Activated CD4-positive, CD25-positive, alpha-beta regulatory T cell (primary cell): ENCODE data around the gene KLHL42.
A peak's percentile ranks its signal among the peaks of the same experiment; 100 is the strongest.
"Not testable (repeated sequence)": the region's sequence is repeated elsewhere in the genome, so short reads cannot be mapped to it uniquely, and the experiment has no call there.

Experiments
- DNase-seq, 4 experiments: peaks; one replicate each; lab custom pipeline; 2025; lab: John Stamatoyannopoulos, UW

Gene KLHL42

DNA sequence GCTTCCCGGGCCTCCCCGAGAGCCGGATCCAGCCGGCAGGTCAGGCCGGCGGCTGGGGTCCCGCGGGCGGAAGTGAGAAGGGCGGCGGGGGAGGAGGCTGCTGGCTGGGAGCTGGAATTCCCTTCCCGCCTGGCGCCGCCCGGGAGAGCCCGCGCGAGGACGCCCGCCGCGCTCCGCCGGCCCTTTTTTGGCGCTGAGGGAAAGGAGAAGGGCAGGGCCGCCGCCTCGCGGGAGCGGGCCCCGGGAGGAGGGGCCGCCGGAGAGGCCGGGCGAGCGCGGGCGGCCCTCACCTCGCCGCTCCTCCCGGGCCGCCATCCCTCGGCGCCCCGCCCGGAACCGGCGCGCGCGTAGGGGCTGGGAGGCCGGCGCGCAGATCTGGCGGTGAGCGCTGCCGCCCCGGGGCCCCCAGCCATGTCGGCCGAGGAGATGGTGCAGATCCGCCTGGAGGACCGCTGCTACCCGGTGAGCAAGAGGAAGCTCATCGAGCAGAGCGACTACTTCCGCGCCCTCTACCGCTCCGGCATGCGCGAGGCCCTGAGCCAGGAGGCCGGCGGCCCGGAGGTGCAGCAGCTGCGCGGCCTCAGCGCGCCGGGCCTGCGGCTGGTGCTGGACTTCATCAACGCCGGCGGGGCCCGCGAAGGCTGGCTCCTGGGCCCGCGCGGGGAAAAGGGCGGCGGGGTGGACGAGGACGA lies at the start of gene KLHL42, which contains the start of gene MANSC4:
TSS of gene KLHL42 (plus strand) at position 314 of the 692 bp plus-strand sequence. CDS start at position 412, 98 bp downstream.
TSS of gene MANSC4 (minus strand) at position 317 of the 692 bp plus-strand sequence. CDS start 8,960 bp downstream, outside the sequence.
- DNase-seq, result peak; percentile 25 to 55 (median 41)

DNA sequence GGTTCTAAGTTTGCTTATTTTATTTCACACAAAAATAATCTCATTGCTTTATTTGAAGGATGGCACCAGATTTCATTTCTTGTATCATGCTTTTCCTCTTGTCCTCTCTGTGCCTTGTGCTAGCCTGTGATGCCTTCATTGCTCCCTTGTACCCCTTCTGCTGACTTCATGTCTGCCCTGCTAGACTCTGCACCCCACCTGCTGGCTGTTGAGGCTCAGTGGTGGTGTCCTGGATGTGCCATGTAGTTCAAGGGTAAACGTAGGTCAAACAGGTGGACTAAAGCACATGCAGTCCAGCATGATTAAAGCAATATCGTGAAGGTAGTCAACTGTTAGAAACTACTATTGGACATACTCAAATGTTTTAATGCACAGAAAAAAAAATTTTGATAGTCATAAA lies 47.8 kb upstream of the KLHL42 start:
- no peak for DNase-seq

GRCh38 chr12:27733052-27733656 lies 46.9 kb upstream of the KLHL42 start:
- DNase-seq, result peak in 3 of 4 experiments; percentile 1 to 9 (median 3)

DNA sequence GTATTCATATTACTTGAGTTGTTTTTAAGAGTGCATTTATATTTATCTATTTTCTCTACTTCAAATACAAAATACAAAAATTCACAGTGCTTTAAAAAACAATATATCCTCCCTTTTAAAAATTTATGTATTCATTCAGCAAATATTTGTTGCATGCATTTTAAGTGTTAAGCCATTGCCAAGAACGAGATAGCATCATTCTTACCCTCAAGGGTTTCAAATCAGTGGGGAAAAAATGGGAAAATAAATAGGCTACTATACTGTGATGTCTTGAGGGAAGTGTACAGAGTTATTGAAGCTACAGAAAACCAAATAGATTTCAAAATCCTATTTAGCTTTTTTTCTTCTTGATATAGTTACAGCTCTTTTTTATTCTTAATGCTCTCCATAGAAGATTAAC lies 46.2 kb upstream of the KLHL42 start:
- no peak for DNase-seq

DNA sequence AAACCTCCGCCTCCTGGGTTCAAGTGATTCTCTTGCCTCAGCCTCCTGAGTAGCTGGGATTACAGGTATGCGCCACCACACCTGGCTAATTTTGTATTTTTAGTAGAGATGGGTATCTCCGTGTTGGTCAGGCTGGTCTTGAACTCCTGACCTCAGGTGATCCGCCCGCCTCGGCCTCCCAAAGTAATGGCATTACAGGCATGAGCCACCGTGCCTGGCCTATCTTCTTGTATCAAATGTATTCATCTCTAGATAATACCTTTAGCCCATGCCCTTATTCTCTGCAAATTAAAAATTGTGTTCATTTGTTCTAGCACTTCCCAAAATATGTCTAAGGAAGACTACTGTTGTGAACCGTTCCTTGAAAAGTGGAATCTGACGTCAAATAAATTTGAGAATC lies 45.7 kb upstream of the KLHL42 start:
- DNase-seq, result not testable (repeated sequence)

DNA sequence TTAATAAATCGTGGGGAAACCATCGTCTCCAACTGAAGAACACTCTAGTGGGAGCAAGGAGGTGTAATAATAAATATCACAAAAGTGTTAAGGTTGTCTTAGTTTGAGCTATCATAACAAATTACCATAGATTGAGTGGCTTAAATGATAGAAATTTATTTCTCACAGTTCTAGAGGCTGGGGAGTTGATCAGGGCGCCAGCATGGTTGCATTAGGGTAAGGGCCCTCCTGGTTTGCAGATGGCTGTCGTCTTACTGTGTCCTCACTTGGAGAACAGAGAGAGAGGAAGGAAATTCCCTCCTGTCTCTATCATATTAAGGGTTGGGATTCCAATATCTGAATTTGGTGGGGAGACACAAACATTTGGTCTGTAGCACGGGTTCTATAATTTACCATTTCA lies 36.4 kb upstream of the KLHL42 start:
- DNase-seq, result no peak

GRCh38 chr12:27745734-27746133 lies 34.3 kb upstream of the KLHL42 start:
- DNase-seq, result not testable (repeated sequence)

DNA sequence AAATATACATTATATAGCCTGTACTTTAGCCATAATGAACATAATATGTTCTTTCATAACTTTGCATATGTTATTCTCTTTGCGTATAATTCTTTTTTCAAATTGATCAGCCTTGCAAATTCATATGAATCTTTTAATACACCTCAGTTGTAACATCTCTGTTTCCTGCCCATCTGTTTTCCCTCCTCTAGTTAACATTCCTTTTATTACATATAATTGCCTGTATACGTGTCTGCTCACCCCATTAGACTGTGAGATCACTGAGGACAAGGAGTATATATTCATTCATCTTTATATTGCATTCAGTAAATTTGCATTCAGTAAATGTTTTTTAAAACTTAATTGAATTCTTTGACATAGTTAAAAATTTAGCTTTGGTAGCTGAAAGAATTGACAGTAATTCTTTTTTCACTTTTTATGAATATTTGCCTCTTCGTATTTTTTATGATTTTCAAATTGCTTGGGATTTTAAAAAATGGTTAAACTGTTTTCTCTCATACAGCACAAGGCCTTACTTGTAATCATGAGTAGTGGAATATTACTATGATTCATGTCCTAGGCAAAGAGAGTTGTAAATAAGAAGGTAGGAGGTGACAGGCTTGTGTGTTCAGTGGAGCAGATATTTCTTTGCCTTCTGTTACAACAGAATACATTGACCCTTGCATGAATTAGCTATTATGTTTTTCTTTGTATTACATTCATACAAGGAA lies 32.8 kb upstream of the KLHL42 start:
- no peak for DNase-seq

- DNase-seq, result no peak
Observed at GRCh38 chr12:27751386-27752047, 28.5 kb upstream of the KLHL42 start.

DNA sequence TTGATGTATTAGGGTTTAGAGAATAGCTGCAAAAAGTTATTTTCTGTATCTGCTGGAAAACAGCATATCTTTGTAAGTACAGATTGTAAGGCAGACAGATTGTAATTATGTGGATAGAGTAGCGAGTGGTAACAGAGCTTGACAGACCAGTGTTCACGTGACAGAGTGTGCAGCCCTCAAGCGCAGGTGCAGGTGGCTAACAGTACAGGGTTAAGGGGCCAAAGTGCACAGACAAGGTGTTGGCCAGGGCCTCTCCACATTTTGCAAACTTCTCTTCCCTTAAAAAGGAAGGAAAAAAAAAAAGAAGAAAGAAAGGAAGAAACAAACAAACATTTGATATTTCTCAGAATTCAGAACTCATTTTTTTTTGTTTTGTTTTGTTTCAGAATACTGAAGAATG lies 25.2 kb upstream of the KLHL42 start:
- DNase-seq, result no peak

GRCh38 chr12:27756670-27757195 lies 23.3 kb upstream of the KLHL42 start:
- no peak for DNase-seq

- DNase-seq, result no peak
Observed at GRCh38 chr12:27762757-27763156, 17.3 kb upstream of the KLHL42 start.

DNA sequence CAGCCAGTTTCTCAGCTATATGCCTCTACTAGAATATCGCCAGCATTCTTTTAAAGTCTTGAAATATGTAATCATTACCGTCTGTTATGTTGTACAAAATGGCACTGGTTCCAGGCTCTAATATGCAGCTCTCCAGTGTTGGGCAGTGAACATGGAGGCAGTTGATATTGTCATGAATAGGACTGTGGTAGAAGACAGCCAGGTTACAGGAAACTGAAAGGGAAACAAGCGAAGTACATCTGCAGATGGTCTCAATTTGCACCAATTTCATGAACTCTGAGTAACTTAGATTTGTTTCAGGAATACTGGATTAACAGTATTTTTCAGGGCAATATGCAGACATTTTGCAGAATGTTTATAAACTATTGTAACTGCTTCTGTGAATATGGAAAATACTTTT lies 13.4 kb upstream of the KLHL42 start:
- no peak for DNase-seq

DNA sequence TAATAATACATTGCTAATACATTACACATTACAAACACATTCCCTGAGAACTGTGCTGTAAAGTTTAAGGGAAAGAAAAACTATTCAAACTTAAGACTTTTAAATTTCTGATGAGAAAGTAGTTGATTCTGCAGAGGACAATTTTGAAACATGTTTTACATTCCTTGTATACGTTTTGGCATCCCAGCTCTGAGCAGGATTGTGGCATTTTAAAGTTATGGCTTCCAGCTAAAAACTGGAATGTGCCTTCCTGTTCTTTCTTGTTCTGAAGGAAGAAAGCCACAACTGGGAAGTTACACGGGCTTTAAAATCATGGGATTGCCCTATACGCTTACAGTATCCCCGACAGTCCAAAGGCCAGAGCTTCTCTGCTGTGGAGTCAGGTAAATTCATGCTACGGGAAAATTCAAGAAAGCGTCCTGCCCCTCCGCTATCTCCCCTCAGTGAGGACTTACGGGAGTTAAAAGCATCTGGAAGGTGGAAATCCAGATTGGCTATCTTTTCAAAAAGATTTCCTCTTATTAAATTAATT lies 10.8 kb upstream of the KLHL42 start:
- no peak for DNase-seq

DNA sequence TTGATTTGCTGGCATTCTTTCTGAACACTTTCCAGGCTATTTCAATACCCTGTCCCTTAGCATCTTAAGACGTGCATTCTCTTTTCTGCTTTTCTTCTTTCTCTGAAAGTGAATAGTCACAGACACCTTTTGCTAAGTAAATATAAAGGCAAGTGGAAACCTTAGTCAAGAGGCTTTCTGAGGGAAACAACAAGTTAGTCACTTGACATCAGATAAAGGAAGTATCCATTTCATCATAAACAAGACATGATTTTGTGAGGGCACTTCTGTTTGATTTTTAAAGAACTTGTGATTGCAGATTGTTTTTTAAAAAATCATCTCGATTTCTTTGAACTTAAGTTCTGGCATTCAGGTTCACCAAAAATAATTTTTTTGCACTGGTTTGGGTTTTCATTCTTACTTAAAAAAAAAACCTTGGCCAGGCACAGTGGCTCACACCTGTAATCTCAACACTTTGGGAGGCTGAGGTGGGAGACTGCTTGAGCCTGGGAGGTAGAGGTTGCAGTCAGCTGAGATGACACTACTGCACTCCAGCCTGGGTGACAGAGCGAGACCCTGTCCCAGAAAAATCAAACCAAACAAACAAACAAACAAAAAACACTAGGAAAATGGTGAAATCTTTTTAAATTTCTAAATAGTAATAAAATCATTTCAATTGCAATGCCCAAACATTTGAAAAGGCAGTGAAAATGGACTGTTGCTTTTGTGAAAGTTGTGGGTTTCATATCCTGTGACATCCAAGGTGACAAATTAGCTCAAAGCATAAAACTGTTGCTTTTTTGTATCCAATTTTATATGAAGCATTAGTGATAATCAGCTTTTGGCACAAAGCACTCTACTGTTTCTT lies 8.3 kb upstream of the KLHL42 start:
- no peak for DNase-seq

GRCh38 chr12:27772328-27773049 lies 7.5 kb upstream of the KLHL42 start:
- DNase-seq, result no peak

DNA sequence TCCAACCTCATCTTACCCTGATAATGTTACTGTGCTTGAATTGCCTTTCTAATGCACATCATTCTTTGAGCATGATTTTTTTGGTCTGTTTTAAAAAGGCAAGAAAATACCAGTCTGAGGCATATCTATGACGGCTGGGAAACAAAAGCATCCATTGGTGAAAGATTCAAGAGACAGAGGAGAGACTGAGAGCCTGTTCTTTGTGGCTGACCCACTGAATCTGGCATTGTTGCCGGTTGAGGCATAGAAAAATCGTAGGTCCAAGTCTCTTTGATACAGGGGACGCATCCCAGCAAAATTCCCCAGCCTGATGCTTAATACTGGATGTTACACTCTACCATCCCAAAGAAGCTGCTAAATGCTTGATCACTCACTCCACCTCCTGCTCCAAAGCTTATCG lies 2.9 kb upstream of the KLHL42 start:
- no peak for DNase-seq

DNA sequence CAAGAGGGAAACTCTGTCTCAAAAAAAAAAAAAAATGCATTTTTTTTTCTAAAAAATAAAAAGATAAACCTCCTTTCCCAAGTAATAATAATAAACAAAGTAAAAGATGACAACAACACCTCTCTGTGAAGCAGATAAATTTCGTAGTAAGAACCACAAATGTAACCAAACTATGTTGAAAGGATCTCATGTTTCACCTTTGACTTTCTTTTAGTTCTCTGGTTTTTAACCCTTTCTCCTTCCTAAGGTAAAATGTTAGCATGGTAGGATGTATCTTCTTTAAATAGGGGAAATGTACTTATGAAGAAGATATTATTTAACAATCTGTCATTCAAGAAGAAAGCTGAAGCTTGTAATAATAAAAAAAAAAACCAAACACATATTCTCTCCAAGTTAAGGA lies 1.8 kb upstream of the KLHL42 start:
- DNase-seq, result no peak

- no peak for DNase-seq
Observed at GRCh38 chr12:27779416-27779919, 565 bp upstream of the KLHL42 start.
